IMR-90 (cell line): Measurements from ENCODE around the gene GRK5.

Experiments
- CHD1 ChIP-seq: IDR thresholded peaks from 2 replicates; pipeline ENCODE4 v1.6.1; 2012; ENCODE audit warnings: low read depth, low read length, improper control_type of control experiment
- ELK1 ChIP-seq: fragments of 150-350 bp; IDR thresholded peaks from 2 replicates; pipeline ENCODE4 v1.6.1; 2016; ENCODE audit warnings: low read depth, mild to moderate bottlenecking, low read length, moderate library complexity, borderline replicate concordance
- FOS ChIP-seq: fragments of 150-350 bp; IDR thresholded peaks from 2 replicates; pipeline ENCODE4 v1.6.1; 2016; ENCODE audit warnings: low read depth, low read length
- MAFK ChIP-seq: IDR thresholded peaks from 2 replicates; pipeline ENCODE4 v1.6.1; 2012; ENCODE audit warnings: low read depth, low read length, improper control_type of control experiment
- MXI1 ChIP-seq: IDR thresholded peaks from 2 replicates; pipeline ENCODE4 v1.6.1; 2012; ENCODE audit warnings: low read depth, mild to moderate bottlenecking, low read length, moderate library complexity, borderline replicate concordance
- POLR2A ChIP-seq: IDR thresholded peaks from 2 replicates; pipeline ENCODE4 v1.6.1; 2012; ENCODE audit warnings: mild to moderate bottlenecking, low read depth, low read length
- RAD21 ChIP-seq: IDR thresholded peaks from 2 replicates; pipeline ENCODE4 v1.6.1; 2012; ENCODE audit warnings: low read length, improper control_type of control experiment
- RCOR1 ChIP-seq: IDR thresholded peaks from 2 replicates; pipeline ENCODE4 v1.6.1; 2012; ENCODE audit warnings: mild to moderate bottlenecking, low read length, improper control_type of control experiment; ENCODE audit not compliant: insufficient replicate concordance
- RFX5 ChIP-seq: IDR thresholded peaks from 2 replicates; pipeline ENCODE4 v1.8.0; 2012; ENCODE audit warnings: low read depth, mild to moderate bottlenecking, low read length, moderate library complexity
- SMC3 ChIP-seq: fragments of 150-350 bp; IDR thresholded peaks from 2 replicates; pipeline ENCODE4 v1.6.1; 2016; ENCODE audit warnings: low read depth, mild to moderate bottlenecking, antibody characterized with exemption, low read length, moderate library complexity
- TF ChIP-seq, protein P1 (sequence below): conservative IDR thresholded peaks from 2 replicates; pipeline ENCODE4 v1.5.1; 2012; ENCODE audit warnings: mild to moderate bottlenecking, low read depth, low read length, improper control_type of control experiment

GRCh38 chr10:119378737-119379067 lies 171.3 kb downstream of the GRK5 start:
- no peak for TF ChIP-seq RCOR1
- TF ChIP-seq POLR2A, result no peak
- TF ChIP-seq SMC3, result no peak
- TF ChIP-seq, protein P1, sequence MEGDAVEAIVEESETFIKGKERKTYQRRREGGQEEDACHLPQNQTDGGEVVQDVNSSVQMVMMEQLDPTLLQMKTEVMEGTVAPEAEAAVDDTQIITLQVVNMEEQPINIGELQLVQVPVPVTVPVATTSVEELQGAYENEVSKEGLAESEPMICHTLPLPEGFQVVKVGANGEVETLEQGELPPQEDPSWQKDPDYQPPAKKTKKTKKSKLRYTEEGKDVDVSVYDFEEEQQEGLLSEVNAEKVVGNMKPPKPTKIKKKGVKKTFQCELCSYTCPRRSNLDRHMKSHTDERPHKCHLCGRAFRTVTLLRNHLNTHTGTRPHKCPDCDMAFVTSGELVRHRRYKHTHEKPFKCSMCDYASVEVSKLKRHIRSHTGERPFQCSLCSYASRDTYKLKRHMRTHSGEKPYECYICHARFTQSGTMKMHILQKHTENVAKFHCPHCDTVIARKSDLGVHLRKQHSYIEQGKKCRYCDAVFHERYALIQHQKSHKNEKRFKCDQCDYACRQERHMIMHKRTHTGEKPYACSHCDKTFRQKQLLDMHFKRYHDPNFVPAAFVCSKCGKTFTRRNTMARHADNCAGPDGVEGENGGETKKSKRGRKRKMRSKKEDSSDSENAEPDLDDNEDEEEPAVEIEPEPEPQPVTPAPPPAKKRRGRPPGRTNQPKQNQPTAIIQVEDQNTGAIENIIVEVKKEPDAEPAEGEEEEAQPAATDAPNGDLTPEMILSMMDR, result no peak
- TF ChIP-seq ELK1, result no peak
- TF ChIP-seq CHD1, result no peak
- TF ChIP-seq MXI1, result no peak
- TF ChIP-seq RFX5, result no peak
- TF ChIP-seq FOS, result no peak
- TF ChIP-seq RAD21, result no peak
- TF ChIP-seq MAFK, result no peak
